ENCODE measurements around the gene IST1.

DNA sequence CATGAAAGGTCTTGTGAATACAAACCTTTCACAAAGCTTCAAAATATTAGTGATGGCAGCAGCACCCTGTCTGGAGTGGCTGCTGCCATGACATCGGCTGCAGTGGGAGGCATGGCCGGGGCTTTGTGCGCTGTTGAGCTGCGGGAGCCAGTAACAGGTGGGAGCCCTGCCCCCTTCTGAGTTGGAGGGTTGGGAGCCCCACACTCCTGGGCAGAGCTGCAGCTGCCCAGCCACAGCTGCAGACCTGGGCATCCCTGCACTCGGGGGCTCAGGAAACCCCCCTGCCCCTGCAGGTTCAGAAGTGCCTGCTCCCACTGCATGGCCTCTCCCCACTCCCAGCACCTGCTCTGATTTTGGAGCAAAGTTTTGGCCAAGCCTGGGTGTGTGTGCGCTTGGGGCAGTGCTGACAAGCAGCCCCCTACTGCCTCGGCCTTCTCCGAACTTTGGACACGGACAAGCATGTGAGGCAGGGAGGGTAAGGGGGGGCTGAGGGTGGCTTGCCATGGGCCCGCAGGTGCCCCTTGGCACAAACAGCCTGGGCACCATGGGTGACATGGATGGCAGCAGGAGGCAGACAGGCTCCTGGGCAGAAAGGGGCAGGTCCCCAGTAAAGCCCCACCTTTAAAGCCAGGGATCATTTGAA lies 42.7 kb downstream of the IST1 start:
- TF ChIP-seq, protein P1, sequence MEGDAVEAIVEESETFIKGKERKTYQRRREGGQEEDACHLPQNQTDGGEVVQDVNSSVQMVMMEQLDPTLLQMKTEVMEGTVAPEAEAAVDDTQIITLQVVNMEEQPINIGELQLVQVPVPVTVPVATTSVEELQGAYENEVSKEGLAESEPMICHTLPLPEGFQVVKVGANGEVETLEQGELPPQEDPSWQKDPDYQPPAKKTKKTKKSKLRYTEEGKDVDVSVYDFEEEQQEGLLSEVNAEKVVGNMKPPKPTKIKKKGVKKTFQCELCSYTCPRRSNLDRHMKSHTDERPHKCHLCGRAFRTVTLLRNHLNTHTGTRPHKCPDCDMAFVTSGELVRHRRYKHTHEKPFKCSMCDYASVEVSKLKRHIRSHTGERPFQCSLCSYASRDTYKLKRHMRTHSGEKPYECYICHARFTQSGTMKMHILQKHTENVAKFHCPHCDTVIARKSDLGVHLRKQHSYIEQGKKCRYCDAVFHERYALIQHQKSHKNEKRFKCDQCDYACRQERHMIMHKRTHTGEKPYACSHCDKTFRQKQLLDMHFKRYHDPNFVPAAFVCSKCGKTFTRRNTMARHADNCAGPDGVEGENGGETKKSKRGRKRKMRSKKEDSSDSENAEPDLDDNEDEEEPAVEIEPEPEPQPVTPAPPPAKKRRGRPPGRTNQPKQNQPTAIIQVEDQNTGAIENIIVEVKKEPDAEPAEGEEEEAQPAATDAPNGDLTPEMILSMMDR (IDR thresholded peaks at IDR 0.05): no peak
- no peak for TF ChIP-seq EP300 (IDR thresholded peaks at IDR 0.05)
- no peak for TF ChIP-seq POLR2A (IDR thresholded peaks at IDR 0.05)
- no peak for TF ChIP-seq POLR2AphosphoS5 (IDR thresholded peaks at IDR 0.05)

Data from sigmoid colon (tissue), 4 donors.